T-helper 17 cell (primary cell): ENCODE data around the gene CELF6. TPM values are rescaled to one million over a fixed set of nuclear protein-coding genes. Genes with fewer than 3 reads are reported as not detected.

Experiments used
- ATAC-seq: fragments of 150-1000 bp; cut with Tn5 transposase; 2 replicates; pipeline ENCODE4 v1.10.0; 2021; ENCODE audit warnings: mild to moderate bottlenecking, moderate library complexity
- DNase-seq, 3 donors: peaks; one replicate each; pipeline versions ENCODE4 v3.0.0 to v3.0.0-alpha.2; 2020 to 2021
- H3K9me3 ChIP-seq: one replicate; pipeline ENCODE4 v1.7.0; 2013; ENCODE audit warnings: low read length, mild to moderate bottlenecking; ENCODE audit not compliant: control insufficient read depth, poor library complexity, severe bottlenecking
- H3K27ac Mint-ChIP-seq: one replicate; pipeline ENCODE4 v1.8.0; 2022; ENCODE audit warnings: mild to moderate bottlenecking, moderate library complexity, mixed read lengths
- H3K27me3 Mint-ChIP-seq: one replicate; pipeline ENCODE4 v1.8.0; 2022; ENCODE audit warnings: mixed read lengths
- H3K36me3 Mint-ChIP-seq: one replicate; pipeline ENCODE4 v1.8.0; 2022; ENCODE audit warnings: low read depth, mixed read lengths
- H3K4me1 Mint-ChIP-seq: one replicate; pipeline ENCODE4 v1.8.0; 2022; ENCODE audit warnings: mild to moderate bottlenecking, mixed read lengths
- H3K4me3 Mint-ChIP-seq: one replicate; pipeline ENCODE4 v1.8.0; 2022; ENCODE audit warnings: mild to moderate bottlenecking, moderate library complexity, mixed read lengths
- total RNA-seq, 4 donors: library from RNA in 2 of 4; stranded (reverse) in 2 of 4; gene quantifications; one replicate each; pipeline ENCODE4 v1.2.3 and lab custom pipeline; 2022 to 2026

The CELF6 gene
- 1 to 10 TPM; 1.4 to 1.9 TPM for total RNA-seq
- 0 to 0.08 reads per million in 2 donors for total RNA-seq (lab: John Stamatoyannopoulos, UW)

- H3K4me3 Mint-ChIP-seq = peak within 1 kb of the TSS; percentile 87
- no peaks in the 10 kb centered on the region for H3K9me3 ChIP-seq
- DNase-seq = peak; percentile 66 to 79 (median 66)
- no peaks in the 10 kb centered on the region for H3K36me3 Mint-ChIP-seq
- H3K27ac Mint-ChIP-seq = peak within 1 kb of the TSS; percentile 84
- H3K27me3 Mint-ChIP-seq = no peaks in the 10 kb centered on the region
- peaks cover 15% of the 10 kb centered on the region for H3K4me1 Mint-ChIP-seq
- peak; percentile 85 for ATAC-seq
Observed at GRCh38 chr15:72319985-72320671, at the start of gene CELF6. Gene CELF6 (minus strand): TSS chr15:72320157. CDS start chr15:72319874, 283 bp downstream.

GRCh38 chr15:72368899-72369298, 48.9 kb upstream of the CELF6 start:
- DNase-seq (no peak), ATAC-seq (no peak)
- H3K27me3 Mint-ChIP-seq = no peaks in the 10 kb centered on the region
- H3K27ac Mint-ChIP-seq = no peak overlapping the region
- no peak overlapping the region for H3K4me3 Mint-ChIP-seq
- no peaks in the 10 kb centered on the region for H3K9me3 ChIP-seq
- peaks cover 33% of the 10 kb centered on the region for H3K4me1 Mint-ChIP-seq
- peaks cover 6% of the 10 kb centered on the region for H3K36me3 Mint-ChIP-seq

GRCh38 chr15:72368325-72368724, 48.4 kb upstream of the CELF6 start:
- Mint-ChIP-seq H3K4me3 (no peak overlapping the region), H3K36me3 (peaks cover 6% of the 10 kb centered on the region), H3K27me3 (no peaks in the 10 kb centered on the region), H3K27ac (no peak overlapping the region), H3K4me1 (peaks cover 32% of the 10 kb centered on the region)
- DNase-seq = no peak
- H3K9me3 ChIP-seq = no peaks in the 10 kb centered on the region
- no peak for ATAC-seq

GRCh38 chr15:72365844-72366243, 45.9 kb upstream of the CELF6 start:
- no peak for DNase-seq
- peak; percentile 94 for ATAC-seq
- Mint-ChIP-seq H3K36me3 (peaks cover 6% of the 10 kb centered on the region), H3K4me3 (peak overlapping the region; percentile 5), H3K27me3 (no peaks in the 10 kb centered on the region), H3K4me1 (peaks cover 26% of the 10 kb centered on the region), H3K27ac (no peak overlapping the region)
- no peaks in the 10 kb centered on the region for H3K9me3 ChIP-seq

GRCh38 chr15:72361176-72361575, 41.2 kb upstream of the CELF6 start:
- no peaks in the 10 kb centered on the region for H3K9me3 ChIP-seq
- Mint-ChIP-seq H3K36me3 (no peaks in the 10 kb centered on the region), H3K27ac (no peak overlapping the region), H3K4me3 (no peak overlapping the region), H3K27me3 (no peaks in the 10 kb centered on the region), H3K4me1 (peaks cover 19% of the 10 kb centered on the region)
- no peak for ATAC-seq
- DNase-seq = no peak

- ATAC-seq = peak; percentile 60
- no peak for DNase-seq
- Mint-ChIP-seq H3K4me1 (peaks cover 10% of the 10 kb centered on the region), H3K27me3 (no peaks in the 10 kb centered on the region), H3K4me3 (peak overlapping the region; percentile 36), H3K27ac (peak overlapping the region; percentile 49), H3K36me3 (no peaks in the 10 kb centered on the region)
- no peaks in the 10 kb centered on the region for H3K9me3 ChIP-seq
Observed at GRCh38 chr15:72358650-72359171, 38.8 kb upstream of the CELF6 start.

- H3K27ac Mint-ChIP-seq = peak overlapping the region; percentile 49
- H3K27me3 Mint-ChIP-seq = no peaks in the 10 kb centered on the region
- peaks cover 10% of the 10 kb centered on the region for H3K4me1 Mint-ChIP-seq
- peak overlapping the region; percentile 36 for H3K4me3 Mint-ChIP-seq
- H3K36me3 Mint-ChIP-seq = no peaks in the 10 kb centered on the region
- no peaks in the 10 kb centered on the region for H3K9me3 ChIP-seq
- ATAC-seq (no peak), DNase-seq (no peak)
Observed at GRCh38 chr15:72358121-72358520, 38.2 kb upstream of the CELF6 start.

- peak overlapping the region; percentile 37 for H3K27ac Mint-ChIP-seq
Observed at GRCh38 chr15:72354496-72354895, 34.5 kb upstream of the CELF6 start.

GRCh38 chr15:72353266-72353665, 33.3 kb upstream of the CELF6 start:
- H3K9me3 ChIP-seq = no peaks in the 10 kb centered on the region
- Mint-ChIP-seq H3K27ac (peak overlapping the region; percentile 37), H3K27me3 (no peaks in the 10 kb centered on the region), H3K4me1 (peaks cover 2% of the 10 kb centered on the region), H3K4me3 (no peak overlapping the region), H3K36me3 (peaks cover 3% of the 10 kb centered on the region)
- DNase-seq (no peak), ATAC-seq (no peak)

More at GRCh38 chr15:72354496-72354895, 34.5 kb upstream of the CELF6 start:
- DNase-seq = no peak
- no peak overlapping the region for H3K4me3 Mint-ChIP-seq
- H3K36me3 Mint-ChIP-seq = no peaks in the 10 kb centered on the region
- H3K9me3 ChIP-seq = no peaks in the 10 kb centered on the region
- H3K27me3 Mint-ChIP-seq = no peaks in the 10 kb centered on the region
- no peak for ATAC-seq
- H3K4me1 Mint-ChIP-seq = peaks cover 10% of the 10 kb centered on the region

- no peaks in the 10 kb centered on the region for H3K9me3 ChIP-seq
- no peaks in the 10 kb centered on the region for H3K27me3 Mint-ChIP-seq
- ATAC-seq = no peak
- DNase-seq = no peak
- peaks cover 4% of the 10 kb centered on the region for H3K36me3 Mint-ChIP-seq
- no peak overlapping the region for H3K4me3 Mint-ChIP-seq
- peak overlapping the region; percentile 27 for H3K27ac Mint-ChIP-seq
- peaks cover 2% of the 10 kb centered on the region for H3K4me1 Mint-ChIP-seq
Observed at GRCh38 chr15:72345806-72346205, 25.8 kb upstream of the CELF6 start.

GRCh38 chr15:72345280-72345679, 25.3 kb upstream of the CELF6 start:
- ATAC-seq = no peak
- H3K4me3 Mint-ChIP-seq = no peak overlapping the region

GRCh38 chr15:72344602-72345001, 24.6 kb upstream of the CELF6 start:
- no peak for ATAC-seq

More at GRCh38 chr15:72345280-72345679, 25.3 kb upstream of the CELF6 start:
- Mint-ChIP-seq H3K4me1 (peaks cover 2% of the 10 kb centered on the region), H3K27me3 (no peaks in the 10 kb centered on the region), H3K27ac (no peak overlapping the region), H3K36me3 (peaks cover 4% of the 10 kb centered on the region)
- H3K9me3 ChIP-seq = no peaks in the 10 kb centered on the region
- no peak for DNase-seq

GRCh38 chr15:72342385-72342784, 22.4 kb upstream of the CELF6 start:
- DNase-seq (no peak), ATAC-seq (peak; percentile 58)
- no peak overlapping the region for H3K27ac Mint-ChIP-seq
- H3K9me3 ChIP-seq = no peaks in the 10 kb centered on the region
- H3K27me3 Mint-ChIP-seq = no peaks in the 10 kb centered on the region
- no peaks in the 10 kb centered on the region for H3K4me1 Mint-ChIP-seq
- H3K4me3 Mint-ChIP-seq = no peak overlapping the region
- peaks cover 14% of the 10 kb centered on the region for H3K36me3 Mint-ChIP-seq

More at GRCh38 chr15:72344602-72345001, 24.6 kb upstream of the CELF6 start:
- Mint-ChIP-seq H3K4me3 (no peak overlapping the region), H3K36me3 (peaks cover 6% of the 10 kb centered on the region), H3K27me3 (no peaks in the 10 kb centered on the region), H3K4me1 (peaks cover 2% of the 10 kb centered on the region), H3K27ac (no peak overlapping the region)
- no peaks in the 10 kb centered on the region for H3K9me3 ChIP-seq
- DNase-seq = no peak

- ATAC-seq = no peak
- no peak for DNase-seq
- no peaks in the 10 kb centered on the region for H3K9me3 ChIP-seq
- no peaks in the 10 kb centered on the region for H3K4me1 Mint-ChIP-seq
- H3K27ac Mint-ChIP-seq = no peak overlapping the region
- no peak overlapping the region for H3K4me3 Mint-ChIP-seq
- peaks cover 15% of the 10 kb centered on the region for H3K36me3 Mint-ChIP-seq
- no peaks in the 10 kb centered on the region for H3K27me3 Mint-ChIP-seq
Observed at GRCh38 chr15:72341361-72341760, 21.4 kb upstream of the CELF6 start.
